IPS-18a (cell line): ENCODE results near the gene MUC3A.

Experiments used
- H3K27ac ChIP-seq: one replicate; pipeline ENCODE4 v1.5.1; 2013; ENCODE audit warnings: low read length
- H3K27me3 ChIP-seq: one replicate; pipeline ENCODE4 v1.6.1; 2013; ENCODE audit warnings: mild to moderate bottlenecking, low read length; ENCODE audit not compliant: control insufficient read depth, insufficient read depth
- H3K36me3 ChIP-seq: one replicate; pipeline ENCODE4 v1.6.1; 2013; ENCODE audit warnings: low read depth, low read length; ENCODE audit not compliant: control insufficient read depth
- H3K4me1 ChIP-seq: one replicate; pipeline ENCODE4 v1.6.1; 2013; ENCODE audit warnings: low read depth, low read length; ENCODE audit not compliant: control insufficient read depth
- H3K4me3 ChIP-seq: one replicate; pipeline ENCODE4 v1.5.1; 2013; ENCODE audit warnings: low read length
- H3K9ac ChIP-seq: one replicate; pipeline ENCODE4 v1.6.1; 2013; ENCODE audit warnings: mild to moderate bottlenecking, low read length, moderate library complexity
- H3K9me3 ChIP-seq: one replicate; pipeline ENCODE4 v1.6.1; 2013; ENCODE audit warnings: low read depth, low read length; ENCODE audit not compliant: control insufficient read depth

The MUC3A gene

GRCh38 chr7:100965723-100966541 lies 16.6 kb downstream of the MUC3A start:
- H3K27me3 ChIP-seq = peaks cover 33% of the 10 kb centered on the region
- H3K27ac ChIP-seq = no peak overlapping the region

GRCh38 chr7:100966542-100967291 lies 17.4 kb downstream of the MUC3A start:
- Histone ChIP-seq H3K9ac (peak overlapping the region; percentile 21), H3K4me1 (peaks cover 26% of the 10 kb centered on the region), H3K27me3 (peaks cover 33% of the 10 kb centered on the region), H3K4me3 (peak overlapping the region; percentile 70), H3K9me3 (no peaks in the 10 kb centered on the region), H3K36me3 (no peaks in the 10 kb centered on the region), H3K27ac (no peak overlapping the region)

More at GRCh38 chr7:100965723-100966541, 16.6 kb downstream of the MUC3A start:
- H3K4me1 ChIP-seq = peaks cover 26% of the 10 kb centered on the region
- no peaks in the 10 kb centered on the region for H3K9me3 ChIP-seq
- H3K4me3 ChIP-seq = peak overlapping the region; percentile 70
- peak overlapping the region; percentile 24 for H3K9ac ChIP-seq
- H3K36me3 ChIP-seq = no peaks in the 10 kb centered on the region

GRCh38 chr7:100967292-100967863 lies 18.0 kb downstream of the MUC3A start:
- Histone ChIP-seq H3K36me3 (no peaks in the 10 kb centered on the region), H3K4me1 (peaks cover 26% of the 10 kb centered on the region), H3K4me3 (peak overlapping the region; percentile 70), H3K9ac (no peak overlapping the region), H3K27me3 (peaks cover 33% of the 10 kb centered on the region), H3K9me3 (no peaks in the 10 kb centered on the region), H3K27ac (no peak overlapping the region)

- Histone ChIP-seq H3K27me3 (peaks cover 33% of the 10 kb centered on the region), H3K36me3 (no peaks in the 10 kb centered on the region), H3K4me3 (no peak overlapping the region), H3K9ac (no peak overlapping the region), H3K4me1 (peaks cover 26% of the 10 kb centered on the region), H3K9me3 (no peaks in the 10 kb centered on the region), H3K27ac (no peak overlapping the region)
Observed at GRCh38 chr7:100968031-100968430, 18.7 kb downstream of the MUC3A start.

- Histone ChIP-seq H3K9ac (no peak overlapping the region), H3K9me3 (no peaks in the 10 kb centered on the region), H3K4me3 (no peak overlapping the region), H3K27ac (no peak overlapping the region), H3K4me1 (peaks cover 26% of the 10 kb centered on the region), H3K27me3 (peaks cover 33% of the 10 kb centered on the region), H3K36me3 (no peaks in the 10 kb centered on the region)
Observed at GRCh38 chr7:100968650-100969049, 19.3 kb downstream of the MUC3A start.

- Histone ChIP-seq H3K9me3 (no peaks in the 10 kb centered on the region), H3K4me1 (peaks cover 26% of the 10 kb centered on the region), H3K9ac (no peak within 1 kb of the TSS), H3K27ac (no peak within 1 kb of the TSS), H3K36me3 (no peaks in the 10 kb centered on the region), H3K4me3 (no peak within 1 kb of the TSS), H3K27me3 (peaks cover 33% of the 10 kb centered on the region)
Observed at GRCh38 chr7:100969066-100969615, 19.8 kb downstream of the MUC3A start, which contains the start of gene MUC12. TSS of gene MUC12 (plus strand) at chr7:100969565. CDS start at chr7:100969623, 58 bp downstream.

- no peaks in the 10 kb centered on the region for H3K36me3 ChIP-seq
- H3K9ac ChIP-seq = no peak overlapping the region
- peaks cover 13% of the 10 kb centered on the region for H3K4me1 ChIP-seq
- peaks cover 21% of the 10 kb centered on the region for H3K27me3 ChIP-seq
- H3K9me3 ChIP-seq = no peaks in the 10 kb centered on the region
- no peak overlapping the region for H3K27ac ChIP-seq
- no peak overlapping the region for H3K4me3 ChIP-seq
Observed at GRCh38 chr7:100971111-100972001, 22.0 kb downstream of the MUC3A start.

GRCh38 chr7:100972002-100972347 lies 22.6 kb downstream of the MUC3A start:
- no peak overlapping the region for H3K9ac ChIP-seq
- peaks cover 15% of the 10 kb centered on the region for H3K27me3 ChIP-seq

GRCh38 chr7:100974021-100974420 lies 24.7 kb downstream of the MUC3A start:
- no peaks in the 10 kb centered on the region for H3K36me3 ChIP-seq
- no peak overlapping the region for H3K4me3 ChIP-seq
- no peak overlapping the region for H3K27ac ChIP-seq
- no peaks in the 10 kb centered on the region for H3K9me3 ChIP-seq
- no peaks in the 10 kb centered on the region for H3K4me1 ChIP-seq
- H3K27me3 ChIP-seq = no peaks in the 10 kb centered on the region
- no peak overlapping the region for H3K9ac ChIP-seq

More at GRCh38 chr7:100972002-100972347, 22.6 kb downstream of the MUC3A start:
- Histone ChIP-seq H3K27ac (no peak overlapping the region), H3K4me1 (peaks cover 8% of the 10 kb centered on the region), H3K36me3 (no peaks in the 10 kb centered on the region), H3K4me3 (no peak overlapping the region), H3K9me3 (no peaks in the 10 kb centered on the region)

- H3K4me3 ChIP-seq = no peak overlapping the region
- H3K27ac ChIP-seq = no peak overlapping the region
- H3K4me1 ChIP-seq = no peaks in the 10 kb centered on the region
- no peak overlapping the region for H3K9ac ChIP-seq
- H3K9me3 ChIP-seq = no peaks in the 10 kb centered on the region
- no peaks in the 10 kb centered on the region for H3K27me3 ChIP-seq
- no peaks in the 10 kb centered on the region for H3K36me3 ChIP-seq
Observed at GRCh38 chr7:100975371-100975821, 26.1 kb downstream of the MUC3A start.
